Activated T-helper 1 cell treated with anti-CD3 and anti-CD28 coated beads, Interleukin-2, amount 50 U/mL, for 16 hours (primary cell): Measurements from ENCODE around the gene ALOX5AP.

Source experiments
- DNase-seq, 2 donors: peaks; one replicate each; pipeline ENCODE4 v3.0.0-alpha.2; 2020; ENCODE audit warnings: low read depth in 1 of 2, low spot score in 1 of 2

Gene ALOX5AP

GRCh38 chr13:30714629-30715371 is 20.5 kb upstream of the ALOX5AP start:
- no peak for DNase-seq

DNA sequence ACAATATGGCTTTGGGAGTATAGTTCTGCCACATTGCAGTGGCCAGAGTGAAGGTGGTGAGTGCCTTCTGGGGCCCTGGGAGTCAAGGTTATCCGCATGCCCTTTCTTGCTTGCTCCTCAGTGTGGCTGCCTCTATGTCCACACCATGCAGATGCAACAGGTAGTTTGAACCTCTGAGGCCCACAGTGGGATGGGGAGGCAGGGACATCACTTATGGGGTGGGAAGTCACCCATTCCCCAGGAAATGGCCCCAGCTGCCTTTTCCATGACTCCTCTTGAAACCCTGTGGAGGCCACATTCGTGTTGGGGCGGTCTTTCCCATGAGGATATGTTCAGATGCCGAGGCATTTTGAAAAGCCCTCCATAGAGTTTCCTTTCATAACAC is 20.0 kb upstream of the ALOX5AP start:
- DNase-seq, result no peak

- no peak for DNase-seq
Observed at GRCh38 chr13:30715837-30716236, 19.5 kb upstream of the ALOX5AP start.

DNA sequence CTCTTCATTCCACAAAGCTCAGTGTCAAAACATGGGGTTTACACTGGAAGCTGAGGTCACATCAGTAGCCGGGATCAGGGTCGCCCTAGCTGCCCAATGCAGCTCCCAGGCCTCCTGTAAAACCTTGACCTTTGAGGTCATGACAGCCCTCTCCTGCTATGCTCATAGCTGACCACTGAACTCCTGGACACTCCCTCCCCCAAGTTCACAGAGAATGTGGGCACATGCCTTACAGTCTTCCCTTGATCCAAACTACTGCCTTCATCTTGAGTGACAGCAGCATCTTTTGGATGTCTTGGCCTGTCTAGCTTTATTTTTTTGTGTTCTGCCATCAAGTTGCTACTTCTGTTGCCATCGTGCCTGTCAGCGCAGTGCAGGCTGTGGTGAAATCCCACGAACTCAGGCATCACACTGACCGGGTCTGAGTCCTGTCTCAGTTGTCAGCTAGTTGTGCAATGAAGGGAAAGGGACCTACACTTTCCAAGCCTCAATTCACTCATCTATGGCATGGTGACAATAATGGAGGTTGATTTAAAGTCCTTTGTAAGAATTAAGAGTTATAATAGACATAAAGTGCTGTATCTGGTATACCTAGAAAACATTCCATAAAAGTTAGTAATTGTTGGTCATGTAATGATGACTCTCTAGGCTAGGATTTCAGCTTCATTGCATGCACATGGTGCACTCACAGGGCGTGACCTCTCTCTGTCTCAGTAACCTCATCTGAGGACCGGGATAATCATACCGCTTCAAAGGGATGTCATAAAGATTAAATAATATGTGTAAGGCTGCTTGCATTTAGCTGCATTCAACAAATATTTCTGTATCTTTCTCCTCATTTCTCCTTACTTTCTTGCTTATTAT is 16.4 kb upstream of the ALOX5AP start:
- DNase-seq, result no peak

- no peak for DNase-seq
Observed at GRCh38 chr13:30719525-30719914, 15.8 kb upstream of the ALOX5AP start.

GRCh38 chr13:30720172-30720869 is 15.0 kb upstream of the ALOX5AP start:
- no peak for DNase-seq

GRCh38 chr13:30721936-30722335 is 13.4 kb upstream of the ALOX5AP start:
- no peak for DNase-seq

DNA sequence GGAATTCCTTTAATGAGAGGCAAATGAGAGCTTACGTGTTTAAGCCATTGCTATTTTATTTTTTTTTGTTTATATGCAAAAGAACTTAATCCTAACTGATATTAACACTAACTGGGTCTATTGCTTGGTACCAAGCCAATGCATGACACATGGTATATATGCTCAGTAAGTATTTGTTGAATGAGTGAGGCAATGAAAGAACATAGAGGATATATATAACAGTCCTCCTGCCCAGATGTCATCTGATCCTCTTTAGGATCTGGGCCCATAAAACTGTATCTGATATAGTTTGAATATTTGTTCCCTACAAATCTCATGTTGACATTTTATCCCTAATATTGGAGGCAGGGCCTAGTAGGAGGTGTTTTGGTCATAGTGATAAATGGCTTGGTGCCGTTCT is 13.0 kb upstream of the ALOX5AP start:
- no peak for DNase-seq

DNA sequence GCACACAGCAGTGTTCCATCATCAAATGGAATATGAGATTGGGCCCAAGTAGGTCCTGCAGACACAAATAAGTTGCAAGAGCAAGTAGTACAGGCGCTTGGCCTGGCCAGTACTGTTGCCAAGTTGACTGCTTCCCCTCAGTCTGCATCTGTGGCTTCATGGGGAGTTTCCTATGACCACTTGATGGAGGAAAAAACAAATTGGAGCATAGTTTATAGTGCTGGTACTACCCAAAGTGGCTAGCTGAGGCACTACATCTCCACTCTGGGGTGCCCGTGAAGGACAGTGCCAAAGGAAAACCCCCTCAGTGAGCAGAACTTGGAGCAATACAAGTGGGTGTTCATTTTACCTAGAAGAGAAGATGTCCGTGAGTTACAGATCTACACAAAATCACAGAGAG is 10.6 kb upstream of the ALOX5AP start:
- DNase-seq, result no peak

GRCh38 chr13:30725326-30726085 is 9.8 kb upstream of the ALOX5AP start:
- no peak for DNase-seq

DNA sequence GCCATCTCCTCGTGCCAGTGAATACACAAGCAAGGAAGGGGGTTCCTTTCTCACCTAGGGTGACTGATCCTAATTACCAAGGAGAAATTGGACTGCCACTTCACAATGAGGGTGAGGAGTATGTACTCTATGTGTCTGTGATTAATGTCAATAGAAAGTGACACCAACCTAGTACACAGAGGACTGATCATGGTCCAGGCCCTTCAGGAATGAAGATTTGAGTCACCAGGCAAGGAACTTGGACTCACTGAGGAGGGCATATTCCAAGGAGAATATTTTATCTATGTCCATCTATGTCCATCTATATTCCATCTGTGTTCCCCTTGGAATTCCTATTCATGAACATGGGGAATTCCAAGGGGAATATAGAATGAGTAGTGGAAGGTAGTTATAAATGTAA is 9.2 kb upstream of the ALOX5AP start:
- DNase-seq, result no peak

GRCh38 chr13:30727491-30728355 is 7.6 kb upstream of the ALOX5AP start:
- DNase-seq, result no peak

DNA sequence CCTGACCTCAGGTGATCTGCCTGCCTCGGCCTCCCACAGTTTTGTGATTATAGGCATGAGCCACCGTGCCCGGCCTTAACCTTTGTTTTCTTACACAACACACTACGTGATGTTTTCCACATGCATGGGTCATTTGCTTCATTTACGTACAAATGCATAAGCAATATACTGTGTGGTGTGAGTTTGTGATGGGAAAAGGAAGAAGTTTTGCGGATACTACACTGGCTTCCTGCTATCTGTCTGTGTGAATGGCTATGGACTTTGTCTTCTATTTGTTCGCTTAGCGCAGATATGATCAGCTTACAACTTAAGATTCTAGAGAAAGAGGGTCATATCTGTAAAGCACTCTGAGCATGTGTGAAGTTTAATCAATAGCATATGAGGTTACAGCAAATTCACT is 5.5 kb upstream of the ALOX5AP start:
- DNase-seq, result no peak

GRCh38 chr13:30730526-30730925 is 4.8 kb upstream of the ALOX5AP start:
- no peak for DNase-seq

DNA sequence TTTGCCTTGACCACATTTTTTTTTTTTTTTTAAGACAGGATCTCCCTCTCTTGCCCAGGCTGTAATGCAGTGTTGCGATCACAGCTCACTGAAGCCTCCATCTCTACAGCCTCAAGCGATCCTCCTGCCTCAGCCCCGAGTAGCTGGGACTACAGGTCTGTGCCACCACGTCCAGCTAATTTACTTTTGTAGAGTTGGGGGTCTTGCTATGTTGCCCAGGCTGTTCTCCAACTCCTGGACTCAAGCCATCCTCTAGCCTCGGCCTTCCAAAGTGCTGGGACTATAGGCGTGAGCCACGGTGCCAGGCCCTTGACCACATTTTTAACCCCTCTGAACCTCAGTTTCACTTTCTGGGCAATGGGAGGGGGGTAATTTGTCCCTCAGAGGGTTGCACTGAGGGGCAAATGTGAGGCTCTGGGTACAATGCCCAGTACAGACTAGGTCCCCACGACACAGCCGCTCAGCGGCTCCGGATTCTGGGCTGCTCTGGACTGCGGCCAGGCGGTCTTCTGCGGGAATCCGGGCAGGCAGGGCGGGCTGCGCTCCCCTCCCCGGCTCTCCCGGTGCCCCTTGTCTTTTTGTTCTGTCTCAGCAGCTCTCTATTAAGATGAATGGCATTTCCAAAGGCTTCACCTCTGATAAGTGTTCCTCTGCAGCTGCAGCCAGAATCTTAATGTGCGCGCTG is 3.8 kb upstream of the ALOX5AP start:
- no peak for DNase-seq

DNA sequence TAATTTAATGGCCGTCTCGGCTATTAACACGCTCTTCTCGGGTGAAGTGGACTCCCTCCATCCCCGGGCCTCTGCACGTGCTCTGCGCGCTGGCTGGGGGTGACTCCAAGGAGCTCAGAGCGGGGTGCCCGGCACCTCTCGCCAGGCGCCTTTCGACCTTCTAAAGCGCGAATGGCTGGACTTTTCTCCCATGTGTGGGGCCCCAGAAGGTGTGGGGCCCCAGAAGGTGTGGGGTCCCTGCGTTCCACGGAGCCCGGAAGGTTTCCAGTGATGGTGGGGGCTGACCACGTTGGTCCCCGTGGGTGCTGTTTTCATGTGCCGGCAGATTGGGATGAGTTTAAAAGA is 3.3 kb upstream of the ALOX5AP start:
- no peak for DNase-seq

GRCh38 chr13:30734439-30734838 is 904 bp upstream of the ALOX5AP start:
- no peak for DNase-seq

DNA sequence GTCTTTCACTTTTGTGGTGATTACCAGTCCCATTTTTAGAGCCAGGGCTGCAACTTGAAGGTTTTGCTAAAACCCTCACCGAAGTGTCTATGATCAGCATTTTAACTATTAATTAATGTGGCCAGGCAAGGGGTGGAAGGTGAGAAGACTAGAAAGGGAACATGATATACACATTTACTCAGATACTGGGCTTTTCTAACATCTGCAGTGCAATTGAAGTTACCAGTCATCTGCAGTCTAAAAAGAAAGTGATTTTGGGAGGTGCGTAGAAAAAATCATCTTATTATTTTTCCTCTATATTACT is 481 bp downstream of the ALOX5AP start:
- no peak for DNase-seq

GRCh38 chr13:30736461-30737320 is 1.3 kb downstream of the ALOX5AP start:
- DNase-seq, result no peak
